Measurements from ENCODE around the gene WDR26.

Gene WDR26

DNA sequence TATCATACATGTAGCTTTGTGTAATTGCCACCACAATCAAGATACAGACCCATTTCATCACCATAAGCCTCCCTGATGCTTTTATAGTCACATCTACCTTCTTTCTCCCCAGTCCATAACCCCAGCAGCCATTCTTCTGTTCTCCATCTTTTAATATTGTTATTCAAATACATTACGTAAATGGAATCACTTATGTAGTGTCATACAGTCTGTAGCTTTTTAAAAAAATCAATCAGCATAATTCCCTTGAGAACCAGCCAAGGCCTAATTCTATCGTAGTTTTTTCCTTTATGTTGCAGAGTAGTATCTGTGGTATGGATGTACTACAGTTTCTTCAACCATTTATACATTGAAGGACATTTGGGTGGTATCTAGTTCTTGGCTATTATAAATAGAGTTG is 31.6 kb upstream of the WDR26 start:
- ChIA-PET CTCF (interaction anchor here (0.6 to 2.4 kb wide), 3 partner anchors 9 to 21 kb away, joined by 3 to 23 read pairs (median 4); no protein-coding TSS in a partner anchor), POLR2A (no interaction called here)
- TF ChIP-seq, protein P1, sequence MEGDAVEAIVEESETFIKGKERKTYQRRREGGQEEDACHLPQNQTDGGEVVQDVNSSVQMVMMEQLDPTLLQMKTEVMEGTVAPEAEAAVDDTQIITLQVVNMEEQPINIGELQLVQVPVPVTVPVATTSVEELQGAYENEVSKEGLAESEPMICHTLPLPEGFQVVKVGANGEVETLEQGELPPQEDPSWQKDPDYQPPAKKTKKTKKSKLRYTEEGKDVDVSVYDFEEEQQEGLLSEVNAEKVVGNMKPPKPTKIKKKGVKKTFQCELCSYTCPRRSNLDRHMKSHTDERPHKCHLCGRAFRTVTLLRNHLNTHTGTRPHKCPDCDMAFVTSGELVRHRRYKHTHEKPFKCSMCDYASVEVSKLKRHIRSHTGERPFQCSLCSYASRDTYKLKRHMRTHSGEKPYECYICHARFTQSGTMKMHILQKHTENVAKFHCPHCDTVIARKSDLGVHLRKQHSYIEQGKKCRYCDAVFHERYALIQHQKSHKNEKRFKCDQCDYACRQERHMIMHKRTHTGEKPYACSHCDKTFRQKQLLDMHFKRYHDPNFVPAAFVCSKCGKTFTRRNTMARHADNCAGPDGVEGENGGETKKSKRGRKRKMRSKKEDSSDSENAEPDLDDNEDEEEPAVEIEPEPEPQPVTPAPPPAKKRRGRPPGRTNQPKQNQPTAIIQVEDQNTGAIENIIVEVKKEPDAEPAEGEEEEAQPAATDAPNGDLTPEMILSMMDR (IDR thresholded peaks at IDR 0.05; ENCODE audit: control extremely low read depth, extremely low read depth, low read depth, missing control alignments): no peak
- no peak for DNase-seq (ENCODE audit: extremely low spot score)

DNA sequence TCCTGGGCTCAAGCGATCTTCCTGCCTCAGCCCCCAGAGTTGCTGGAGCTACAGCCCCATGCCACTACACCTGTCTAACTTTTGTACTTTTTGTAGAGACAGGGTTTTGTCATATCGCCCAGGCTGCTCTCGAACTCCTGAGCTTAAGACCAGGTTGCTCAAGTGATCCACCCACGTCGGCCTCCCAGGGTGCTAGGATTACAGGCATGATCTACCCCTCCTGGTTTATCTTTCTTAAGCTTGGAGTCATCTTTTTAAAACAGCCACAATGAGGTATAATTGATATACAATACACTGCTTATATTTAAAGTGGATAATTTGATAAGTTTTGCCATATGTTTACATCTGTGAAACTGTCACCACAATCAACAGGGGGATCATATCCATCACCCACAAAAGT is 25.4 kb upstream of the WDR26 start:
- ChIA-PET CTCF (interaction anchor here (1.2 to 5.6 kb wide), 9 partner anchors 9 to 343 kb away, joined by 3 to 63 read pairs (median 9); no protein-coding TSS in a partner anchor), POLR2A (no interaction called here)
- TF ChIP-seq, protein P1 (IDR thresholded peaks at IDR 0.05; ENCODE audit: control extremely low read depth, extremely low read depth, low read depth, missing control alignments): no peak
- DNase-seq (ENCODE audit: extremely low spot score): no peak

- TF ChIP-seq, protein P1 (IDR thresholded peaks at IDR 0.05; ENCODE audit: control extremely low read depth, extremely low read depth, low read depth, missing control alignments): no peak
- CTCF ChIA-PET: interaction anchor here (0.6 to 5.6 kb wide), 15 partner anchors 7 to 349 kb away, joined by 3 to 63 read pairs (median 9); no protein-coding TSS in a partner anchor
- no peak for DNase-seq (ENCODE audit: extremely low spot score)
- POLR2A ChIA-PET: no interaction called here
Observed at GRCh38 chr1:224458996-224459395, 24.4 kb upstream of the WDR26 start.

- ChIA-PET POLR2A (no interaction called here), CTCF (interaction anchor here (0.6 to 5.6 kb wide), 18 partner anchors 8 to 344 kb away, joined by 3 to 63 read pairs (median 6); partner anchors contain the start of gene FBXO28)
- TF ChIP-seq, protein P1 (IDR thresholded peaks at IDR 0.05; ENCODE audit: control extremely low read depth, extremely low read depth, low read depth, missing control alignments): no peak
- DNase-seq (ENCODE audit: extremely low spot score): no peak
Observed at GRCh38 chr1:224458296-224458695, 23.7 kb upstream of the WDR26 start.

DNA sequence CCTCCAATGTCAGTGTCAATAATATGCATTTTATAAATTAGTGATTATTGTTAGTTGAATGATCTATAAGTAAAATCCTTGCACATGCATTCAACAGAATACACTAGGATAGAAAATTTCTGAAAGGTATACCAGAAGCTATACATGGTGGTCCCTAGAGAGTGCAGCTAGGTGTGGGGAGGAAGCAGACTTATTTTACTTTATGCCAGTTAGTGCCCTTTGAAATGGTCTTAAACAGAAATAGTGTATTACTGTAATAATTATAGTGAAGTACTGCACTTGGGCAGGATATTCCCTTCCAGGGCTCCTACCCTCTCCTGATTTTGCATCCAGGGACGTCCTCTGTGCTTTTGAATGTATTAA is 23.2 kb upstream of the WDR26 start:
- TF ChIP-seq, protein P1 (IDR thresholded peaks at IDR 0.05; ENCODE audit: control extremely low read depth, extremely low read depth, low read depth, missing control alignments): no peak
- POLR2A ChIA-PET: no interaction called here
- CTCF ChIA-PET: interaction anchor here (0.8 to 5.6 kb wide), 25 partner anchors 9 to 759 kb away, joined by 3 to 63 read pairs (median 5); partner anchors contain the start of gene FBXO28
- DNase-seq (ENCODE audit: extremely low spot score): no peak

DNA sequence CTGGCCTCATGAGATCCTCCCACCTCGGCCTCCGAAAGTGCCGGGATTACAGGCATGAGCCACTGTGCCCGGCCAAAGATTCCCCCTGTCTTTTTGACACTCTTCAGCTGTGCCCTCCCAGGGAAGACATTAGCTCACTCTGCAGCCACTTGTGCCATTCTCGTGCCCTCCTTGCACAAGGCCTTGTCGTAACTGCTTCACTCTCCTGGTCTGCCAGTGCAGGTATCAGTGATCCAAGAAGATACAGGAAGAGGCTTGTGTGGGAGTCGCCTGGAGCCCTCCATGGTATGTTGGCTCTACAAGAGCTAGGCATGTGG is 22.0 kb upstream of the WDR26 start:
- POLR2A ChIA-PET: no interaction called here
- TF ChIP-seq, protein P1 (IDR thresholded peaks at IDR 0.05; ENCODE audit: control extremely low read depth, extremely low read depth, low read depth, missing control alignments): no peak
- CTCF ChIA-PET: interaction anchor here (0.7 to 5.6 kb wide), 29 partner anchors 8 to 758 kb away, joined by 3 to 63 read pairs (median 5); no protein-coding TSS in a partner anchor
- no peak for DNase-seq (ENCODE audit: extremely low spot score)

Data from GM10248 (cell line).